HG02981 (cell line): Measurements from ENCODE around the gene CA7.

Source experiments
- ATAC-seq: cut with Tn5 transposase; IDR thresholded peaks from one replicate; pipeline ENCODE4 v1.9.1; 2021; ENCODE audit warnings: mild to moderate bottlenecking, moderate library complexity; ENCODE audit not compliant: unreplicated experiment

CA7 gene

GRCh38 chr16:66844342-66845079 lies at the start of gene CA7:
Gene CA7 (plus strand): TSS chr16:66844414. CDS start chr16:66844488, 74 bp downstream.
- no peak for ATAC-seq

- no peak for ATAC-seq
These were observed 46.1 kb upstream of the CA7 start for GRCh38 chr16:66798161-66798560.

GRCh38 chr16:66800856-66801255 lies 43.4 kb upstream of the CA7 start:
- no peak for ATAC-seq

- ATAC-seq = no peak
These were observed 42.7 kb upstream of the CA7 start, which contains the start of gene TERB1 for GRCh38 chr16:66801320-66802105. Gene TERB1 (minus strand): TSS chr16:66801584. CDS start chr16:66796798, 4,786 bp downstream.

- ATAC-seq = no peak
These were observed 42.1 kb upstream of the CA7 start for GRCh38 chr16:66802159-66802558.

- no peak for ATAC-seq
These were observed 34.4 kb upstream of the CA7 start for GRCh38 chr16:66809765-66810164.

- ATAC-seq = no peak
These were observed 33.8 kb upstream of the CA7 start for GRCh38 chr16:66810391-66810790.

GRCh38 chr16:66811043-66811442 lies 33.2 kb upstream of the CA7 start:
- ATAC-seq = no peak

GRCh38 chr16:66814734-66815133 lies 29.5 kb upstream of the CA7 start:
- no peak for ATAC-seq

GRCh38 chr16:66824006-66824405 lies 20.2 kb upstream of the CA7 start:
- ATAC-seq = no peak

GRCh38 chr16:66830422-66831404 lies 13.5 kb upstream of the CA7 start, which contains the start of gene NAE1:
Gene NAE1 (minus strand): TSS chr16:66830976. CDS start chr16:66830899, 77 bp downstream.
- peak; percentile 91 for ATAC-seq

- ATAC-seq = no peak
These were observed 12.0 kb upstream of the CA7 start for GRCh38 chr16:66832190-66832589.

GRCh38 chr16:66832661-66833305 lies 11.4 kb upstream of the CA7 start:
- no peak for ATAC-seq

GRCh38 chr16:66834746-66835145 lies 9.5 kb upstream of the CA7 start:
- no peak for ATAC-seq

- ATAC-seq = no peak
These were observed 3.3 kb upstream of the CA7 start for GRCh38 chr16:66840883-66841282.

- ATAC-seq = no peak
These were observed 2.8 kb upstream of the CA7 start for GRCh38 chr16:66841366-66841765.

- no peak for ATAC-seq
These were observed 1.4 kb upstream of the CA7 start for GRCh38 chr16:66842765-66843164.

- ATAC-seq = no peak
These were observed 1.0 kb upstream of the CA7 start for GRCh38 chr16:66843191-66843590.

- no peak for ATAC-seq
These were observed 239 bp upstream of the CA7 start for GRCh38 chr16:66844009-66844341.

- no peak for ATAC-seq
These were observed 831 bp downstream of the CA7 start for GRCh38 chr16:66845080-66845410.

- no peak for ATAC-seq
These were observed 1.6 kb downstream of the CA7 start for GRCh38 chr16:66845791-66846221.
